ENCODE measurements around the gene PHRF1.

DNA sequence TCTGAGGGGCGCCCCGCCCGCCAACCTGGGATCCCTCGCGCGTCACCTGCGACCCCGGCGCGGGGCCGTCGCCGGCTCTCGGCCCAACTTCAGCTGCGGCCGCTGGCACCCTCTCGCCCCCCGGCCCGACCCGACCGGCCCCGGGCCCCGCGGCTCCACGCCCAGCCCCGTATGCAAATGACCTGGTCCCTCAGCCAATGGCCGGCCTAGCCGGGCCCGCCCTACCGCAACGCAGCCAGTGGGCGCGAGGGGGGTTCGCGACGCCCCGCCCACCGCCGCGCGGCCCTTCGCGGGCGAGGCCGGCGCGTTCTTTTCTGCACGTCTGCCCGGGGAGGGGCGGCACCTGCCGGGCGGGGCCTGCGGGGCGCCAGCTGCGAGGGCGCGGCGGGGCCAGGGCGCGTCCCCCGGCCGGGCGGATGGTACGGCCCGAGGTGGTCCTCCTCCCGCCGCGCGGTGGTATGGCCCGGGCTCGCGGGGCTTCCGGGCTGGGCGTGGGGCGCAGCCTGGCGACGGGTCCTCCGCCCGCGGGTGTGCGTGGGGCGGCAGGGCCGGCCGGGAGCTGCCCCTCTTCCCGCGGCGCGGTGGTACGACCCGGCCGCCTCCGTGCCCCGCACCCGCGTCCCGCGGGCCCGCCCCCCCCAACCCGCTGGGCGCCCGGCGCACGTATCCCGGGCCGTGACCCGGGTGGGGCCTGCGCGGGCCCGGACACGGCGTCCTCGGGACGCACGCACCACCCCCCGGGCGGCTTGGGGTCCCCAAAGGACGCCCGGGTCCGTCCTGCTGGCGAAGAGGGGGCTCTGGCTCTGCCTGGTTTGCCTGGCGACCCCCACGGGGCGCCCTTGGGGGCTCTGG, 7.7 kb upstream of the PHRF1 start:
- no peak for TF ChIP-seq EP300 (IDR thresholded peaks at IDR 0.05; ENCODE audit: low read length)
- TF ChIP-seq MYC (IDR thresholded peaks at IDR 0.05; ENCODE audit: low read depth, low read length): peak; percentile 41; the same call in 1 of the 2 replicates
- no peak for TF ChIP-seq MYC (CRISPR knock-in tag; IDR thresholded peaks at IDR 0.05; ENCODE audit: borderline replicate concordance, low read depth)
- no peak for TF ChIP-seq RAD21 (CRISPR knock-in tag; conservative IDR thresholded peaks at IDR 0.05 in 1 of 2, IDR thresholded peaks at IDR 0.05 in 1 of 2)
- no peak for TF ChIP-seq MYNN (IDR thresholded peaks at IDR 0.05)
- TF ChIP-seq MYNN (CRISPR knock-in tag; IDR thresholded peaks at IDR 0.05): no peak
- no peak for TF ChIP-seq ZNF717 (CRISPR knock-in tag; IDR thresholded peaks at IDR 0.05)
- TF ChIP-seq TEAD4 (IDR thresholded peaks at IDR 0.05; ENCODE audit: low read length): no peak
- TF ChIP-seq TEAD4 (CRISPR knock-in tag; IDR thresholded peaks at IDR 0.05; ENCODE audit: borderline replicate concordance): no peak
- no peak for TF ChIP-seq CEBPB (tag; IDR thresholded peaks at IDR 0.05)
- TF ChIP-seq SMC3 (conservative IDR thresholded peaks at IDR 0.05; ENCODE audit: insufficient read depth, low read depth, low read length): no peak
- TF ChIP-seq, protein P1, sequence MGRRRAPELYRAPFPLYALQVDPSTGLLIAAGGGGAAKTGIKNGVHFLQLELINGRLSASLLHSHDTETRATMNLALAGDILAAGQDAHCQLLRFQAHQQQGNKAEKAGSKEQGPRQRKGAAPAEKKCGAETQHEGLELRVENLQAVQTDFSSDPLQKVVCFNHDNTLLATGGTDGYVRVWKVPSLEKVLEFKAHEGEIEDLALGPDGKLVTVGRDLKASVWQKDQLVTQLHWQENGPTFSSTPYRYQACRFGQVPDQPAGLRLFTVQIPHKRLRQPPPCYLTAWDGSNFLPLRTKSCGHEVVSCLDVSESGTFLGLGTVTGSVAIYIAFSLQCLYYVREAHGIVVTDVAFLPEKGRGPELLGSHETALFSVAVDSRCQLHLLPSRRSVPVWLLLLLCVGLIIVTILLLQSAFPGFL (CRISPR knock-in tag; IDR thresholded peaks at IDR 0.05): no peak
- TF ChIP-seq TBP (optimal IDR thresholded peaks at IDR 0.05; ENCODE audit: low read depth, low read length): no peak
- no peak for TF ChIP-seq CTCF (IDR thresholded peaks at IDR 0.05 in 2 of 3, conservative IDR thresholded peaks at IDR 0.05 in 1 of 3; ENCODE audit: insufficient read depth in 2 of 3, low read depth in 1 of 3, low read length in 3 of 3)
- no peak for TF ChIP-seq HDAC2 (IDR thresholded peaks at IDR 0.05)
- TF ChIP-seq POLR2AphosphoS5 (IDR thresholded peaks at IDR 0.05; ENCODE audit: control insufficient read depth, insufficient read depth, low read depth, low read length): no peak

Measured in K562 (cell line).